Brain microvascular endothelial cell (primary cell): Measurements from ENCODE around the gene SPATA31E1.

ENCODE experiments used
- DNase-seq: peaks from one replicate; pipeline ENCODE4 v3.0.0-alpha.2; 2020
- H3K27ac ChIP-seq: fragments of 250-450 bp; sonication (Bioruptor Pico); 2 replicates; pipeline ENCODE4 v1.5.1; 2020; ENCODE audit warnings: mild to moderate bottlenecking, moderate library complexity
- H3K27me3 ChIP-seq: fragments of 250-450 bp; sonication (Bioruptor Pico); replicated peaks from 2 replicates; pipeline ENCODE4 v1.5.1; 2020; ENCODE audit warnings: mild to moderate bottlenecking
- H3K36me3 ChIP-seq: fragments of 250-450 bp; sonication (Bioruptor Pico); replicated peaks from 2 replicates; pipeline ENCODE4 v1.5.1; 2020; ENCODE audit warnings: mild to moderate bottlenecking
- H3K4me3 ChIP-seq: 2 replicates; pipeline ENCODE4 v1.5.1; 2011; ENCODE audit warnings: low read depth, mild to moderate bottlenecking, control low read depth, low read length, moderate library complexity
- in situ Hi-C: cut with HindIII; loops from 2 replicates; pipeline ENCODE4 v1.10.0; 2017; ENCODE audit warnings: low sequenced_read_pairs, low pct_ligation_motif_present
- TF ChIP-seq, protein P1 (sequence below): IDR thresholded peaks from 2 replicates; pipeline ENCODE4 v1.5.1; 2011; ENCODE audit warnings: low read depth, mild to moderate bottlenecking, moderate library complexity, low read length, control low read depth, inconsistent platforms; ENCODE audit errors: missing control alignments

Gene SPATA31E1

DNA sequence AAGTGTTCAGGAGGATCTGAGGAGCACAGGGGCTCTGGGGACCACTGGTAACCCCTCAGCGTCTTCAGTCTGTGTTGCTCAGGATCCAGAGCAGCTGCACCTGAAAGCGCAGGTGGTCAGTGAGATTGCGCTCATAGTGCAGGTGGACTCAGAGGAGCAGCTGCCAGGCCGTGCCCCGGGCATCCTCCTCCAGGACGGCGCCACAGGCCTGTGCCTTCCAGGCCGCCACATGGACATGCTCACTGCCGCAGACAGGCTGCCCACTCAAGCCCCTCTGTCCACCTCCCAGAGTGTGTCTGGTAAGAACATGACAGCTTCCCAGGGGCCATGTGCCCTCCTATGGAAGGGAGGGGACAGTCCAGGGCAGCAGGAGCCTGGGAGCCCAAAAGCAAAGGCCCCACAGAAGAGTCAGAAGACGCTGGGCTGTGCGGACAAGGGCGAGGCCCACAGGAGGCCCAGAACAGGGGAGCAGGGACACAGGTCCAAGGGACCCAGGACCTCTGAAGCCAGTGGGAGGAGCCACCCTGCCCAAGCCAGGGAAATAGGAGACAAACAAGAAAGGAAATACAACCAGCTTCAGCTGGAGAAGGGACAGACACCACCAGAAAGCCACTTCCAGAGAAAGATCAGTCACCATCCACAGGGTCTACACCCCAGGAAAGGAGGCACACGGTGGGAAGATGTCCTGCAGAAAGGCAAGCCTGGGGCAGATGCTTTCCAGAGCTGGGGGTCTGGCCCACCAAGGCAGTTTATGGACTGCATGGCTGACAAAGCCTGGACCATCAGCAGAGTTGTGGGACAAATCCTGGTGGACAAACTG lies 5.2 kb downstream of the SPATA31E1 start:
- Histone ChIP-seq H3K27me3 (no peaks in the 10 kb centered on the region), H3K27ac (no peak overlapping the region), H3K4me3 (no peak overlapping the region), H3K36me3 (no peaks in the 10 kb centered on the region)
- TF ChIP-seq, protein P1, sequence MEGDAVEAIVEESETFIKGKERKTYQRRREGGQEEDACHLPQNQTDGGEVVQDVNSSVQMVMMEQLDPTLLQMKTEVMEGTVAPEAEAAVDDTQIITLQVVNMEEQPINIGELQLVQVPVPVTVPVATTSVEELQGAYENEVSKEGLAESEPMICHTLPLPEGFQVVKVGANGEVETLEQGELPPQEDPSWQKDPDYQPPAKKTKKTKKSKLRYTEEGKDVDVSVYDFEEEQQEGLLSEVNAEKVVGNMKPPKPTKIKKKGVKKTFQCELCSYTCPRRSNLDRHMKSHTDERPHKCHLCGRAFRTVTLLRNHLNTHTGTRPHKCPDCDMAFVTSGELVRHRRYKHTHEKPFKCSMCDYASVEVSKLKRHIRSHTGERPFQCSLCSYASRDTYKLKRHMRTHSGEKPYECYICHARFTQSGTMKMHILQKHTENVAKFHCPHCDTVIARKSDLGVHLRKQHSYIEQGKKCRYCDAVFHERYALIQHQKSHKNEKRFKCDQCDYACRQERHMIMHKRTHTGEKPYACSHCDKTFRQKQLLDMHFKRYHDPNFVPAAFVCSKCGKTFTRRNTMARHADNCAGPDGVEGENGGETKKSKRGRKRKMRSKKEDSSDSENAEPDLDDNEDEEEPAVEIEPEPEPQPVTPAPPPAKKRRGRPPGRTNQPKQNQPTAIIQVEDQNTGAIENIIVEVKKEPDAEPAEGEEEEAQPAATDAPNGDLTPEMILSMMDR, result no peak
- in situ Hi-C loops, result no loop called here
- DNase-seq, result no peak

DNA sequence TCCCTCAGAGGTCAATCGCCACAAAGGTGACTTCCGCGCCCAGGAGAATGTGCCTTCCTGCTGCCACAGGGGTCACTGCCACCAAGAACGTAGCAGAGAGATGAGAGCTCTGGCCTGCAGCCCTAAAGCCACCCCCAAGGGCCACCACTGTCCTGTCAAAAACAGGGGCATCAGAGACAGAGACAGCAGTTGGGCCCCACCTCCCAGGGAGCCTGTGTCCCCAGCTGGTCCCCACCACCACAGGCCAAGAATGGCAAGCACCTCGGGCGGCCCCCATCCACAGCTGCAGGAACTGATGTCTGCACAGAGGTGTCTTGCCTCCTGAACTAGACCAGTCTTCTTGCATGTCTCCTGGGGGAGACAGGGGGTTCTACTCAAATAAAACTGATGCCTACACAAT lies 5.8 kb downstream of the SPATA31E1 start:
- in situ Hi-C loops, result no loop called here
- DNase-seq, result no peak
- H3K4me3 ChIP-seq, result no peak overlapping the region

GRCh38 chr9:87889065-87889881 lies 6.6 kb downstream of the SPATA31E1 start:
- H3K27me3 ChIP-seq, result no peaks in the 10 kb centered on the region
- TF ChIP-seq, protein P1, result no peak
- H3K4me3 ChIP-seq, result no peak overlapping the region
- H3K36me3 ChIP-seq, result no peaks in the 10 kb centered on the region
- H3K27ac ChIP-seq, result no peak overlapping the region
- no peak for DNase-seq
- in situ Hi-C loops, result no loop called here

More for the DNA sequence above, 5.8 kb downstream of the SPATA31E1 start:
- H3K27me3 ChIP-seq, result no peaks in the 10 kb centered on the region
- TF ChIP-seq, protein P1, result no peak
- no peaks in the 10 kb centered on the region for H3K36me3 ChIP-seq
- H3K27ac ChIP-seq, result no peak overlapping the region

- no peak overlapping the region for H3K27ac ChIP-seq
- DNase-seq, result no peak
- TF ChIP-seq, protein P1, result no peak
- in situ Hi-C loops, result no loop called here
- H3K4me3 ChIP-seq, result no peak overlapping the region
- no peaks in the 10 kb centered on the region for H3K27me3 ChIP-seq
- H3K36me3 ChIP-seq, result no peaks in the 10 kb centered on the region
These were observed 7.2 kb downstream of the SPATA31E1 start for GRCh38 chr9:87889882-87890252.

GRCh38 chr9:87890837-87891236 lies 8.2 kb downstream of the SPATA31E1 start:
- in situ Hi-C loops, result no loop called here
- no peak for DNase-seq
- no peaks in the 10 kb centered on the region for H3K27me3 ChIP-seq

More at GRCh38 chr9:87890837-87891236, 8.2 kb downstream of the SPATA31E1 start:
- Histone ChIP-seq H3K4me3 (no peak overlapping the region), H3K36me3 (no peaks in the 10 kb centered on the region), H3K27ac (no peak overlapping the region)
- TF ChIP-seq, protein P1, result no peak
